Stimulated activated naive CD8-positive, alpha-beta T cell treated with anti-CD3 and anti-CD28 coated beads, Interleukin-15, amount 100 ng/mL, for 72 hours (primary cell): ENCODE results near the gene PRDM16.

Experiments
- ATAC-seq: fragments of 150-1000 bp; cut with Tn5 transposase; 2 replicates; pipeline ENCODE4 v1.10.0; 2021; ENCODE audit warnings: mild to moderate bottlenecking, moderate library complexity
- DNase-seq, 2 donors: peaks; one replicate each; pipeline ENCODE4 v3.0.0; 2021 to 2022
- H3K27ac Mint-ChIP-seq, 2 donors: one replicate each; pipeline ENCODE4 v1.8.0; 2022; ENCODE audit warnings: mild to moderate bottlenecking in 2 of 2, mixed read lengths in 2 of 2, moderate library complexity in 2 of 2
- H3K27me3 Mint-ChIP-seq: one replicate; pipeline ENCODE4 v1.8.0; 2022; ENCODE audit warnings: mixed read lengths
- H3K4me1 Mint-ChIP-seq: one replicate; pipeline ENCODE4 v1.8.0; 2022; ENCODE audit warnings: mild to moderate bottlenecking, mixed read lengths
- H3K4me3 Mint-ChIP-seq, 2 donors: one replicate each; pipeline ENCODE4 v1.8.0; 2022; ENCODE audit warnings: mild to moderate bottlenecking in 2 of 2, mixed read lengths in 2 of 2, moderate library complexity in 1 of 2
- H3K9me3 Mint-ChIP-seq, 2 donors: one replicate each; pipeline ENCODE4 v1.8.0; 2022; ENCODE audit warnings: mixed read lengths in 2 of 2

PRDM16 gene

DNA sequence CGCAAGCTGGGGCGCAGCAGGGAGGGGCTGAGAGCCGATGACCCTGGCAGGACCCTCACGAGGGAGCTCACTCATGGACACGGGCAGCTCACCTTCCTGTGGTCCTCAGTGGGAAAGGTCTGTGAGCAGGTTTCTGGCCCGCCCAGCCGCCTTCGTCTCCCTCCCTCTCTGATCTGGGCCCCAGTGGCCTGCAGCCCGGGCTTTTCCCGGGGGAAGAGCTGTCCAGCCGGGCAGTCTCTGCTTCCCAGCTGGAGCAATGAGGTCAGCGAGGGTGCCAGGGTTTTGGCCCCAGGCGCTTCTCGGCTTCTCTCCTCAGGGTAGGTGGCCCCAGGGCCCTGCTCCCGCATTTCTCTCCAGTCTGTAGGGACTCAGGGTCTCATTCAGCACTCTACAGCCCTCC, 363.3 kb downstream of the PRDM16 start:
- ATAC-seq (no peak), DNase-seq (no peak)
- no peaks in the 10 kb centered on the region for H3K9me3 Mint-ChIP-seq
- H3K27ac Mint-ChIP-seq: no peak overlapping the region
- no peak overlapping the region for H3K4me3 Mint-ChIP-seq
- no peaks in the 10 kb centered on the region for H3K27me3 Mint-ChIP-seq
- no peaks in the 10 kb centered on the region for H3K4me1 Mint-ChIP-seq

DNA sequence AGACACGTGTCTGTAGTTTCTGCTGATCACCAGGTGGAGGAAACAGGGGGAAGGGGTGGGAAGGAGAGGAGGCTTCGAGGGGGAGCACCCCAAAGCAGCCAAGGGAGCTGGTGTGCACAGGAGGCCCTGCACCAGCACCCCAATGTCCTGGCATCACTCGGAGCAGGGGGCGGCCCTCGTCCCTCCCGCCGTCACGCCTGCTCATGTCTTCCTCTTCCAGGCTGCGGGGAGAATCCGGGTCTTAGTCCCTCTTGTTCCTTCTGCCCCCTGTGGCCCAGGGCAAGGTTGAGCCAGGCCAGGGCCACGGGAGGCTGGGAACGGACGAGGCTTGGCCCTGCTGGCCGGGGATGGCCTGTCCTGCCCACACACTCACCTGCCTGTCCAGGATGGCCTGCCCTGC, 364.1 kb downstream of the PRDM16 start:
- H3K27ac Mint-ChIP-seq: no peak overlapping the region
- H3K4me1 Mint-ChIP-seq: no peaks in the 10 kb centered on the region
- no peak overlapping the region for H3K4me3 Mint-ChIP-seq

DNA sequence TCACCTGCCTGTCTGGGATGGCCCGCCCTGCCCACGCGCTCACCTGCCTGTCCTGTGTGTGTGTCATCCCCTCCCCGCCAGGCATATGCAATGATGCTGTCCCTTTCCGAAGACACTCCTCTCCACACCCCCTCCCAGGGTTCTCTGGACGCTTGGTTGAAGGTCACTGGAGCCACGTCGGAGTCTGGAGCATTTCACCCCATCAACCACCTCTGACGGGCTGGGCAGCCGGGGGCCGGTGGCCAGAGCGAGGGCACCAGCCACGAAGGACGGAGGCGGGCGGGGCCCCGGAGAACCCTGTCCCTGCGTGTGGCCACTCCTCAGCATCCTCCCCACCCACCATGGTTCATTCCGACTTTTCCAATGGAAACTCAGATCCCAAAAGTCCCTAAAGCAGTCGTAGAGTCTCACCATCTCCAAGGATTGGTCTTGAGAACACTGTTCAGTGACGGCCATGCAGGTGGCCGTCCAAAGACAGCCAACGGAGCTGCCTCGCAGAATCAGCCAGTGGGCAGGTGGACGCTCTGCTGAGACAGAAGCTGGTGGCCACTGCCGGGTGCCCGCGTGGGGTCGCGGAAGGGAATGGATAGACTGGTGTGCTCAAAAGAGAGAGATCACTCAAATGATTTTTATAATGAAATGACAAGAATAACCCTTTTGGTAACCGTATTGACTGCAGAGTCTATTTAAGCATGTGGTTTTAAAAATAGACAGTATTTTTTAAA, 364.8 kb downstream of the PRDM16 start:
- ATAC-seq (no peak), DNase-seq (no peak)
- Mint-ChIP-seq H3K4me1 (no peaks in the 10 kb centered on the region), H3K27ac (no peak overlapping the region), H3K9me3 (no peaks in the 10 kb centered on the region), H3K4me3 (no peak overlapping the region), H3K27me3 (no peaks in the 10 kb centered on the region)

More for the DNA sequence above, 364.1 kb downstream of the PRDM16 start:
- H3K27me3 Mint-ChIP-seq: no peaks in the 10 kb centered on the region
- DNase-seq (no peak), ATAC-seq (no peak)
- H3K9me3 Mint-ChIP-seq: no peaks in the 10 kb centered on the region

DNA sequence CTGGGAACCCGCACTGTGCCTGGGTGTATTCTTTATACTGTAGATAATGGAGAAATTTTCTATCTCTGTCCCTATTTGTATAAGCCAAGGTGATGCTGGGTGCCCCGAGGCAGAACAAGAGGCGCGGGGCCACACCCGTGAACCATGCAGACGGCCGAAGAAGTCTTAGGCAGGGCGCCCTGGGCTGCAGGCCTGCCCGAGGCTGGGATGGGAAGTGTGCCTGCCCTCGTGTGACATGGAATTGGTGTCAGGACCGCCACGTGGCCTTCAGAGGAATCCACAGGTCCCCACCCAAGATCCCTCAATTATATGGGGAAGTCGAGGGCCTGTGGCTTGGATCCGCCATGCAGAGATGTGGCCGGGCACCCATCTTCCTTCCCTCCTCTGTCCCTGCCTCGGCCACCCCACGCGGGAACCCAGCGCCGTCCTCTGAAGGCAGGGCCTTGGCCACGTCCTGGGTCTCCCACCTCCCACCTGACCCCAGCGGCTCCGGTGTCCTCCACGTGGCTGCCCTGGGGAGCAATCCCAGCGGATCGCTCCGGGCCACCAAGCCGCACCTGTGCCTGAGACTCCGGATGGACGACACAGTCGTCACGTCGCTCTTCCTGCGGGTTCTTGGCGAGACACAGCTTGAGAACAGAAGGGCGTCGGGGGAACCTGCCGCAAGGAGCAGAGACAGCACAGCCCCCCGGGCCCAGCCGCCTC, 365.6 kb downstream of the PRDM16 start:
- no peaks in the 10 kb centered on the region for H3K4me1 Mint-ChIP-seq
- H3K4me3 Mint-ChIP-seq: no peak overlapping the region
- no peaks in the 10 kb centered on the region for H3K9me3 Mint-ChIP-seq
- H3K27me3 Mint-ChIP-seq: no peaks in the 10 kb centered on the region
- no peak for ATAC-seq
- no peak overlapping the region for H3K27ac Mint-ChIP-seq
- DNase-seq: no peak

DNA sequence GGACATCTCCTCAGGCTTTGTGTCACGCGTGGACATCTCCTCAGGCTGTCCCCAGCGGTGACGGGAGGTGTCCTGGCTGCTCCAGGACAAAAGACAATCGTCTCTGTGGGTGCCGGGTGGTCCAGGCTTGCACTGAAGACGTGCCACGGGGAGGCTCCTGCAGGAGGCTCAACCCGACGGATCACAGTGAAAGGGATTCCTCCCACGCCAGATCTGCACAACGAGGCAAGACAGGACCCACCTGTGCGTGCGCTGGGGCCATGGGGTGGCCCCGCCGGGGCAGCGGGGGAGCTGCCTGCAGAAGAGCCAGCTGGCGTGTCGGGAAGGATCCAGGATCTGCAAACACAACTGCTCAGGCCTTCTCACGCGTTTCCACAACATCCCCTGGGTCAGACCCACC, 366.7 kb downstream of the PRDM16 start:
- Mint-ChIP-seq H3K4me1 (no peaks in the 10 kb centered on the region), H3K4me3 (no peak overlapping the region), H3K9me3 (no peaks in the 10 kb centered on the region), H3K27ac (no peak overlapping the region), H3K27me3 (no peaks in the 10 kb centered on the region)
- DNase-seq (no peak), ATAC-seq (no peak)

DNA sequence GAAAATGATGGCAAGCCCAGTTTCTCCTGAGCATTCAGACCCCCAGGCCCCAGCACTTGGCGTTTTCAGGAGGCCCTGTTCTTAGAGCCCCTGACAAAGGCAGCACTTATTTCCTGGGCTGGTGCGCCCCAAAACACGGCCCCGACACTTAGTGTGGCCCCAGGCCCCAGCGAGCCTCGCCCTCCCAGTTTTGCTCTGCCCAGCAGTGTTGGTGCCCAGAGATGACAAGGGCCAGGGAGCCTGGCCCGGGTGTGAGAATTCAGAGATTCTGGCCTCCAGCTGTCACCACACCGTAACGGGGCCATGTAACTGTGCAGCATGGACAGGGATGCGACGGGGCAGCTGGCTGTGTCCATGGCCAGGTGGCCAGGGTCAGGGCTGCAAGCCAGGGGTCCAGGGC, 367.4 kb downstream of the PRDM16 start:
- Mint-ChIP-seq H3K27me3 (no peaks in the 10 kb centered on the region), H3K27ac (no peak overlapping the region), H3K9me3 (no peaks in the 10 kb centered on the region), H3K4me3 (no peak overlapping the region), H3K4me1 (no peaks in the 10 kb centered on the region)
- no peak for DNase-seq
- ATAC-seq: no peak

DNA sequence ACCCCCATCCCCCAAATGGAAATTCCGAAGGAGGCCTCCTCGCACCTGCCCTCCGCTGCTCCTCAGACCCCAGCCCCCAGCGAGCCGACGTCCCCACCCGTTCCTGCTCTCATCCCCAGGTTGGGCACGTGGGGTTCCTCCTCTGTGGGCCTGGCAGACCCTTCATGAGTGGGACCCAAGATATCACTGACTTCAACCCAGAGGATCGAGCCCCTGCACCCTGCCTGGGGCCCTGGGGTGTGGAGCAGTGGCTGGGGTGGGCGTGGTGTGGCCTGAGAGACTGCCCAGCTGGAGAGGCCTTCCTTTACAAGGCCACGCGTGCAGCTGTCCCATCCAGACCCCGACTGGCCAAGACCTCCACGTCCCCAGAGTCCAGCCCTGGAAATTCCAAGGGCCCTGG, 367.9 kb downstream of the PRDM16 start:
- no peak for DNase-seq
- Mint-ChIP-seq H3K4me1 (no peaks in the 10 kb centered on the region), H3K27me3 (no peaks in the 10 kb centered on the region), H3K9me3 (no peaks in the 10 kb centered on the region), H3K4me3 (no peak overlapping the region), H3K27ac (no peak overlapping the region)
- no peak for ATAC-seq

DNA sequence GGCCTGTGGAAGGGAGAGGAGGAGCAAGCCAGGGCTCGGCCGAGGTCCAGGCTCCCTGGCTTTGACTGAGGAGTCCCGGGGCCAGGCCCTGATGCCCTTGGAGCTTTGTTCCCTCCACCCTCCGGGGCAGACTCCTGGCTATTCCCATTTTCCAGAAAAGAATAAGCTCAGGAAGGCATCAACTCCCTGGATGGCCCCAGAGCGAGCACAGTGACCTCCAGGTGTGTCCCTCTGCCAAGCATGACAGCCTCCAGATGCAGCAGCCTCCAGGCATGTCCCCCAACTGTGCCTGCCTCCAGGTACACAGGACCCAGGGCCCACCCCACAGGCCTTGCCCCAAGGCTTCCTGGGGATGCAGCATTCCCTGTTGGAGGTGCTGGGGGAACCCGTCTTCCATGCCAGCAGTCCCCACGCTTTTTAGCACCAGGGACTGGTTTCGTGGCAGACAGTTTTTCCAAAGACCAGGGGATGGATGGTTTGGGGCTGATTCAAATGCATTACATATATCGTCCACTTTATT, 369.7 kb downstream of the PRDM16 start:
- Mint-ChIP-seq H3K4me1 (no peaks in the 10 kb centered on the region), H3K27ac (no peak overlapping the region), H3K9me3 (no peaks in the 10 kb centered on the region), H3K27me3 (peaks cover 8% of the 10 kb centered on the region), H3K4me3 (no peak overlapping the region)
- DNase-seq (no peak), ATAC-seq (no peak)

DNA sequence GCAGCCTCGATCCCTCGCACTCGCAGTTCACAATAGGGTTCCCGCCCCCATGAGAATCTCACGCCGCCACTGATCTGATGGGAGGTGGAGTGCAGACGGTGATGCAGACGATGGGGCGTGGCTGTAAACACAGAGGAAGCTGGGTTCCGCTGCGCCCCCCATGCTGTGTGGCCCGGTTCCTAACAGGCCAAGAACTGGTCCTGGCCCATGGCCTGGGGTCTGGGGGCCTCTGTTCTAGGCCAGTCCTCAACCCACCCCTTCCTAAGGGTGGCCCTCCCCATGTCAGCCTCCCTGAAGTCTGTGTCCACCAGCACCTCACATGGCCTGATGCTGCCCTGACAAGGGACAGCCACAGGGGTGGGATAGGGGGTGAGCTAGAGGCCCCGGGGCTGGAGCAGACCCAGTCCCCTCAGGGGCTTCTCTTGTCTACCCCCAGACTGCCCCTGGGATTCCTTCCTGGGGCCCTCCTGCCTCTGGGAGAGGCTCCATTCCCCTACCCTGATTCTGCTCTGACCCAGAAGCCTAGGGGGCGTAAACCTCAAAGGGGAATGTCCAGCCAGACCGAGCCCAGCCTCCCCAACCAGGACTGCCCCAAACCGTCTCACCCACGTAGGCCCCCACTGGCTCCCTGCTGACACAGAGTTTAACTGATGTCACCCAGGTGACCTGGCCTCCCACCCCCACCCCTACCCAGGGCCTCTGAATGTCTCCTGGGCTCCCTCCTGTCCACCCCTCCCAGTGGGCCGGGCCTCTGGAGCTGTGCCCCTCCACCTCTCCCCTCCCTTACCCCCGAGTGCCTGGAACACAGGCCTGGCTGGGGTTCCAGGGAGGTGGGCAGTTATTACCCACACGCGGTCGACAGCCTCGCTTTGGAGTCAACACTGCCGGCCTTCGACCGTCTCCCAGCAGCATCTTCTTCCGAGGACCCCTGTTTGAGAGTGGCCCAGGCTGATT, 370.6 kb downstream of the PRDM16 start:
- no peak overlapping the region for H3K4me3 Mint-ChIP-seq
- DNase-seq (no peak), ATAC-seq (no peak)
- H3K4me1 Mint-ChIP-seq: no peaks in the 10 kb centered on the region
- peak overlapping the region in 1 of 2 donors; percentile 31 for H3K27ac Mint-ChIP-seq
- peaks cover 8% of the 10 kb centered on the region for H3K27me3 Mint-ChIP-seq
- no peaks in the 10 kb centered on the region for H3K9me3 Mint-ChIP-seq

DNA sequence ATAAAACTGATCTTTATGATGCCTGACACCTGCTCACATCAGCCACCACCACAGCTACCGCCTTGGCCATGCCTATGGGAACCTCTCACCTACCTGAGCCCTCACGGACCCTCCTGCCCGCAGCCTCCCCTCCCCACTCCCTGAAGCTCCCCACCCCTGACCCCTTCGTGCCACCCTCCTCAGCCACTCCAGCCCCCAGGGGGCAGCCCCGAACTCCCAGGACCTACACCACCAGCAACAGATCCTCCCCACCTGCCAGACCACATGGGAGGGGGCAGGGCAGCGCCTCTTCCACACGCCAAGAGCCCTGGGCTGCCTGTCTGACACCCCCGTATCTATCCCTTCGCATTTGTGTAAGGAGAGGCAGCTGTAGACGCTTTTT, 371.3 kb downstream of the PRDM16 start:
- ATAC-seq (no peak), DNase-seq (no peak)
- Mint-ChIP-seq H3K9me3 (no peaks in the 10 kb centered on the region), H3K27ac (no peak overlapping the region), H3K27me3 (peaks cover 8% of the 10 kb centered on the region), H3K4me1 (no peaks in the 10 kb centered on the region), H3K4me3 (no peak overlapping the region)

DNA sequence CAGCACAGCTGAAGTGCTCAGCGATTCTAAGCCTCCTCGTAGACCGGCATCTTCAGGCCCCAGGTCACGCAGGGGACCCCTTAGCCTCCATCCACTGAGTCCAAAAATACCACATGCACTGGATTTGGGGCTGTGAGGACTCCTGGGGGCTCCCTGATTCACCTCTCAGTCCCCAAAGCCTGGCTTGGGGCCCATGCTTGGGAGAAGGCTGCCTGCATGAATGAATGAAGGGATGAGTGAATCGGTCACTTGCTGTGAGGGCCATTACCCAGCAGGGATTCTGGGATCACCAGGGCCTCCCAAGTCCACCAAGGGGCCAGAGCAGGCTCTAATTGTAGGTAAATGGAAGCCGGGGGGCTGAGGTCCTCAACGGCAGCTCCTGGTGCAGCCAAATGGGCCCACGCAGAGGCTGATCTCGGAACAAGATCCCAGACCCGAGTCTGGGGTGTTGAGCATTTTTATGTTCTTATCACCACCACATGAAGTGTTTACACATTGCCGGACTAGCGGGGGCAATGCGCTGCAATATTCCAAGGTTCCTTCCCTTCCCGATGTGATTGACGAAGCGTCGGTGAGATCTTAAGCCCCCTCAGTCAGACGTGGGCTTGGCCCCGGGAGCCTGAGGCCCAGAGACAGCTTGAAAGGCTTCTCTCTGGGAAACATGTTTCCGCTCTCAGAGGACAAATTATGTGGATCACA, 371.9 kb downstream of the PRDM16 start:
- Mint-ChIP-seq H3K9me3 (no peaks in the 10 kb centered on the region), H3K4me1 (no peaks in the 10 kb centered on the region), H3K27ac (peak overlapping the region in 1 of 2 donors; percentile 19), H3K27me3 (peaks cover 8% of the 10 kb centered on the region), H3K4me3 (no peak overlapping the region)
- no peak for ATAC-seq
- DNase-seq: no peak

DNA sequence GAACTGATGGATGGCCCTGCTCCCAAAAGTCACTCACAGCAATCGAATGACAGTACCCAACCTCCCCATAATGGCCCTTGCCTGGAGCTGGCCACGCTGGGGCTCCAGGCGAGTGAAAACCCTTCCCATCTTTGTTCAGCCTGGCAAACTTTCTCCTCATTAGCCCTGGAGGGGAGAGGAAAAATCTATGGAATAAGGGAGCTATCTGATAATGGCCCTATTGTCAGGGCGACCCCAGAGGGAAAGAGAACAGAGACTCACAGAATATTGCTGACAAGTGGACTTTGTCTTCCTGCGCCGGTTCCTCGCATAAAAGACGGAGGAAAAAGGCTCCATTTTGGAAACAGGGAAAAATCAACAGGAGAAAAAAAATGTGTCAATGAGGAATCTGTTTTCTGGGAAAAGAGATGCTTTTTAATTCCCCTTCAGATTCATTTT, 372.4 kb downstream of the PRDM16 start:
- no peak for ATAC-seq
- Mint-ChIP-seq H3K27me3 (peaks cover 8% of the 10 kb centered on the region), H3K9me3 (no peaks in the 10 kb centered on the region), H3K4me1 (no peaks in the 10 kb centered on the region), H3K4me3 (no peak overlapping the region), H3K27ac (no peak overlapping the region)
- no peak for DNase-seq

DNA sequence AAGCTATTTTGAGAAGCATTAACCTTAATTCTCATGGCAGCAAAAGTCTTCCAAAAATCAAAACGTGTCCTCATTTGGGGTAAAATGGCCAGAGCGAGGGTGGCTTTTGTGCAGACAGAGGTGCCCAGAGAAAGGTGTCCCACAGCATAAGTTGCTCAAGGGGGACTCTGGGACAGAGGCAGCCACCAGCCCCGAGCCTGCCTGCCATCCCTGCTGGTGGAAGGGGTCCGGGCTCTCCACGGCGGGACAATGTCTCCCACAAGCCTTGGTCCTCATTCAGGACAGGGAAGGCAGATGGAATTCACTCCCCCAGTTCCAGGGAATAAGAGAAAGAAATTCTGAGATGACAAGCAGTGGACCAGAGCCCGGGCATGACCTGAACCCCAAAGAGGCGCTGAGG, 372.9 kb downstream of the PRDM16 start:
- Mint-ChIP-seq H3K9me3 (no peaks in the 10 kb centered on the region), H3K4me3 (no peak overlapping the region), H3K4me1 (no peaks in the 10 kb centered on the region), H3K27me3 (peaks cover 8% of the 10 kb centered on the region), H3K27ac (no peak overlapping the region)
- DNase-seq (no peak), ATAC-seq (no peak)

DNA sequence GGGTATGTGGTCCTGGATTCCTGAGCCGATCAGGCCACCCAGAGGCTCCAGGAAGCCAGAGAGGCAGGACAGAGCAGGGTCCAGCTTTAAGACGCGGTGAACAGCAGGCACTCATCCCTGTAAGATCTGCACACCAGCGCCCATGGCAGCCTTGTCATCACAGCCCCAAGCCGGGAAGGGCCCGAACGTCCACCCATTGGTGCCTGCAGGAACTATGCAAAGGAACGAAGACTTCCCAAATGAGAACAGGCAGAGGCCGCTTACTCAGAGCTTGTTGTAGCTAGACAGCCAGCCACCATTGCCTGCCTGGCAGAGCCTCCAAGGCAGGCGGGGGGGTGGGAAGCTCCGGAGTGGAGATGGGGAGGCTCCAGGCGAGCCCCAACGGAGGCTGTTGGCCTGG, 373.3 kb downstream of the PRDM16 start:
- peaks cover 8% of the 10 kb centered on the region for H3K27me3 Mint-ChIP-seq
- peaks cover 0 to under 1% of the 10 kb centered on the region in 2 donors for H3K9me3 Mint-ChIP-seq
- no peak overlapping the region for H3K4me3 Mint-ChIP-seq
- DNase-seq (no peak), ATAC-seq (no peak)
- no peak overlapping the region for H3K27ac Mint-ChIP-seq
- no peaks in the 10 kb centered on the region for H3K4me1 Mint-ChIP-seq

DNA sequence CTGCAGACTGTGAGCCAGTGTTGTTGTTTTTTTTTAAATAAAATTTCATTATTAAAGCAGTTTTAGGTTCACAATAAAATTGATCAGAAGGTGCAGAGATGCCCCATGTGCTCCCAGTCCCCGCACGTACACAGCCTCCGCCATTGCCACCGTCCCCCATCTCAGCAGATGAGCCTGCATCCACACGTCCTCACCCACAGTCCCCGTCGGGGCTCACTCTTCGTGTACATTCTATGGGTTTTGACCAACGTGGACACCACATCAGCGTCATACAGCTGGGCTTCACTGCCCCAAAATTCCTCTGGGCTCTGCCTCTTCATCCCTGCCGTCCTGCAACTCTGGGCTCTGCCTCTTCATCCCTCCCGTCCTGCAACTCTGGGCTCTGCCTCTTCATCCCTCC, 373.9 kb downstream of the PRDM16 start:
- ATAC-seq (no peak), DNase-seq (no peak)
- Mint-ChIP-seq H3K4me3 (no peak overlapping the region), H3K9me3 (peaks cover 0 to 5% of the 10 kb centered on the region in 2 donors), H3K27ac (no peak overlapping the region), H3K4me1 (no peaks in the 10 kb centered on the region), H3K27me3 (peaks cover 8% of the 10 kb centered on the region)
